Measurements from ENCODE around the gene CNOT4.
"Not testable (repeated sequence)": the region's sequence is repeated elsewhere in the genome, so short reads cannot be mapped to it uniquely, and the experiment has no call there.

The CNOT4 gene

GRCh38 chr7:135364206-135364605 is 145.7 kb downstream of the CNOT4 start:
- no peak for DNase-seq (ENCODE audit: low read depth in 2 of 2)

- no peak for DNase-seq (ENCODE audit: low read depth in 2 of 2)
Observed at GRCh38 chr7:135362871-135363270, 147.0 kb downstream of the CNOT4 start.

GRCh38 chr7:135361788-135362187 is 148.1 kb downstream of the CNOT4 start:
- no peak for DNase-seq (ENCODE audit: low read depth in 2 of 2)

GRCh38 chr7:135359615-135360014 is 150.3 kb downstream of the CNOT4 start:
- DNase-seq (ENCODE audit: low read depth in 2 of 2), result no peak

GRCh38 chr7:135355377-135356048 is 154.4 kb downstream of the CNOT4 start:
- no peak for DNase-seq (ENCODE audit: low read depth in 2 of 2)

- no peak for DNase-seq (ENCODE audit: low read depth in 2 of 2)
Observed at GRCh38 chr7:135353832-135354231, 156.1 kb downstream of the CNOT4 start.

GRCh38 chr7:135352285-135352684 is 157.6 kb downstream of the CNOT4 start:
- no peak for DNase-seq (ENCODE audit: low read depth in 2 of 2)

GRCh38 chr7:135351070-135351469 is 158.8 kb downstream of the CNOT4 start:
- DNase-seq (ENCODE audit: low read depth in 2 of 2), result not testable (repeated sequence)

- DNase-seq (ENCODE audit: low read depth in 2 of 2), result no peak
Observed at GRCh38 chr7:135349746-135350145, 160.2 kb downstream of the CNOT4 start.

GRCh38 chr7:135348493-135348892 is 161.4 kb downstream of the CNOT4 start:
- no peak for DNase-seq (ENCODE audit: low read depth in 2 of 2)

GRCh38 chr7:135343361-135343760 is 166.5 kb downstream of the CNOT4 start:
- DNase-seq (ENCODE audit: low read depth in 2 of 2), result no peak

GRCh38 chr7:135342887-135343286 is 167.0 kb downstream of the CNOT4 start:
- no peak for DNase-seq (ENCODE audit: low read depth in 2 of 2)

GRCh38 chr7:135341049-135341448 is 168.9 kb downstream of the CNOT4 start:
- no peak for DNase-seq (ENCODE audit: low read depth in 2 of 2)

- no peak for DNase-seq (ENCODE audit: low read depth in 2 of 2)
Observed at GRCh38 chr7:135337977-135338550, 171.8 kb downstream of the CNOT4 start.

GRCh38 chr7:135337506-135337905 is 172.4 kb downstream of the CNOT4 start:
- no peak for DNase-seq (ENCODE audit: low read depth in 2 of 2)

- DNase-seq (ENCODE audit: low read depth in 2 of 2), result peak; percentile 9 to 12
Observed at GRCh38 chr7:135335628-135336139, 174.2 kb downstream of the CNOT4 start.

- DNase-seq (ENCODE audit: low read depth in 2 of 2), result no peak
Observed at GRCh38 chr7:135334830-135335543, 174.9 kb downstream of the CNOT4 start.

GRCh38 chr7:135333946-135334345 is 176.0 kb downstream of the CNOT4 start:
- DNase-seq (ENCODE audit: low read depth in 2 of 2), result no peak

- DNase-seq (ENCODE audit: low read depth in 2 of 2), result no peak
Observed at GRCh38 chr7:135333200-135333599, 176.7 kb downstream of the CNOT4 start.

GRCh38 chr7:135330088-135330487 is 179.8 kb downstream of the CNOT4 start:
- DNase-seq (ENCODE audit: low read depth in 2 of 2), result no peak

- no peak for DNase-seq (ENCODE audit: low read depth in 2 of 2)
Observed at GRCh38 chr7:135328526-135328925, 181.4 kb downstream of the CNOT4 start.

GRCh38 chr7:135328053-135328452 is 181.8 kb downstream of the CNOT4 start:
- DNase-seq (ENCODE audit: low read depth in 2 of 2), result no peak

GRCh38 chr7:135327458-135327857 is 182.4 kb downstream of the CNOT4 start:
- DNase-seq (ENCODE audit: low read depth in 2 of 2), result no peak

All from stimulated activated CD8-positive, alpha-beta memory T cell treated with anti-CD3 and anti-CD28 coated beads, Interleukin-2, amount 100 ng/mL, for 48 hours (primary cell).